B cell (primary cell): ENCODE results near the gene TPCN2.

Experiments used
- EZH2 ChIP-seq: IDR thresholded peaks from 2 replicates; pipeline ENCODE4 v1.6.1; 2012; ENCODE audit warnings: borderline replicate concordance, low read depth, mild to moderate bottlenecking, moderate library complexity, low read length; ENCODE audit not compliant: insufficient read depth, poor library complexity, severe bottlenecking
- TF ChIP-seq, protein P1 (sequence below): fragments of 200-600 bp; IDR thresholded peaks from one replicate; pipeline ENCODE4 v1.8.0; 2022; ENCODE audit warnings: antibody characterized with exemption, mild to moderate bottlenecking

DNA sequence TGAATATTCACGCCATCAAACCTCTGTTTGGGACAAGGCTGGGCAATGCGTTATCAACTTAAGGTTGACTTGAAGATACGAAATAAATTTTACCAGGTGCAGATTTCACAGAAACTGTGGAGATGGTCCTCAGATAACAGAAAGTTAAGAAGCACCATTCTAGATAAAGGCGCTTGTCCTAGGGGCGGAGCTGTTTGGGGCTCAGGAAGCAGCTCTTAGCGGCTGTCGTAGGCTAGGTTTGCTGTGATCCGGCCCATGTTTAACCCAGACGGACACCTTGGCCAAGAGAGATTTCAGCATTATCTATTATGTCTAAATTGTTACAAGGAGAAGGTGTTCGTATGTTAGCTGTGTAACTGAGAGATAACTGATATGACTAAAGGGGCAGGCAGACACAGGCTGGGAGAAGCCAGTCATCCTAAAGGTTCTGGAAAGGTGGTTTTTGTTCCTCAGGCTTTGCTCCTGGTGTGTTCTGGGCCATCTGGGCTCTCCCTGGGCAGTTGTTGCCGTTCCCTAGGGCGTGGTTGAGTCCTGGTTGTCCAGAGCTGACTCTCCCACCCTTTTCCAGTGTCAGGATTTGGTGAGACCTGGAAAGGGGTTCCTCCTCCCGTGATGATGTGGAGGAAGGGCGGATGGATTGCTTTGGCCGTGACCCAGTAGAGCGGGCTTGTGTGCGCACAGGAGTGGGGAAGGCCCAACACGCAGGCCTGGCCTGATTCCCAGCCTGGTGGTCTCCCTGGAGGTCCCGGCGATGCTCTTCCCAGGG lies 25.8 kb downstream of the TPCN2 start:
- TF ChIP-seq, protein P1, sequence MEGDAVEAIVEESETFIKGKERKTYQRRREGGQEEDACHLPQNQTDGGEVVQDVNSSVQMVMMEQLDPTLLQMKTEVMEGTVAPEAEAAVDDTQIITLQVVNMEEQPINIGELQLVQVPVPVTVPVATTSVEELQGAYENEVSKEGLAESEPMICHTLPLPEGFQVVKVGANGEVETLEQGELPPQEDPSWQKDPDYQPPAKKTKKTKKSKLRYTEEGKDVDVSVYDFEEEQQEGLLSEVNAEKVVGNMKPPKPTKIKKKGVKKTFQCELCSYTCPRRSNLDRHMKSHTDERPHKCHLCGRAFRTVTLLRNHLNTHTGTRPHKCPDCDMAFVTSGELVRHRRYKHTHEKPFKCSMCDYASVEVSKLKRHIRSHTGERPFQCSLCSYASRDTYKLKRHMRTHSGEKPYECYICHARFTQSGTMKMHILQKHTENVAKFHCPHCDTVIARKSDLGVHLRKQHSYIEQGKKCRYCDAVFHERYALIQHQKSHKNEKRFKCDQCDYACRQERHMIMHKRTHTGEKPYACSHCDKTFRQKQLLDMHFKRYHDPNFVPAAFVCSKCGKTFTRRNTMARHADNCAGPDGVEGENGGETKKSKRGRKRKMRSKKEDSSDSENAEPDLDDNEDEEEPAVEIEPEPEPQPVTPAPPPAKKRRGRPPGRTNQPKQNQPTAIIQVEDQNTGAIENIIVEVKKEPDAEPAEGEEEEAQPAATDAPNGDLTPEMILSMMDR: no peak
- no peak for TF ChIP-seq EZH2
